NCI-H2171 treated with DMSO at 0.1 percent for 48 hours (cell line): ENCODE data around the gene GRIK2.

Experiments used
- DNase-seq: peaks from one replicate; lab custom pipeline; 2025; lab: John Stamatoyannopoulos, UW

GRIK2 gene

DNA sequence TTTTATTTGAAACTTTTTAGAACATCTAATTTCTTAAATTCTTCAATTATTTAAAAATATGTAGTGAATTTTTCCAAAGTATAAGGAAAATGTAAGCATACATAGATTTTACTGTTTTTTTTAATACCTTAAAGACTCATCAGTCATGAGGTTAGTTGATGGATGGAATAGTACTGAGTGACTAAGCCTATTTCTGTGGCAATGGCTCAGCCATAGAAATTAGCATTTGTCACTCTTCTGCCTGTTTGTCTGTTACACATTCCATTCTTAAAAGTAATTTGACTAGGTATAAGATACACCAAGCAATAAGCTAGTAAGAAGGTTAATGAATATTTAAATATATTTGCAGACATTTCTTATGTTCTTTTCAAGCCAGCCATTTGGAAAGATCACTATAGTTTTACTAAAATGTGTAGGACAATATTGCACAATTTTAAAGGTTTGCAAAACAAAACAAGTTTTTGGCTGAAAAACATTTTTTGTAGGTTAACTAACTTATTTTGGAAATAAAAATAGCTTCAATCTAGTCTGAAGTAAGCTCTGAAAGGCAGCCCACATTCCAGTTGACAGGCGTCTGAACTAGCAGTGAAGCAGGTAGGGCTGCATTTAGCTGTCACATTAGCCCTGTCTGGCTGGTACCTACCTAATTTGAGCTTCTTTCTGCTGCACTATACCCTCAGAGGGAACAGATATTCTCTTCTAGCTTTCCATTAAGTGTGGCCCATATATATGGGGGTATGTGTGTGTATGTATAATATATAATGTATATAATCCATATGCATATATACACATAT, 385.7 kb downstream of the GRIK2 start:
- no peak for DNase-seq

GRCh38 chr6:101783287-101783686, 389.8 kb downstream of the GRIK2 start:
- DNase-seq: no peak

GRCh38 chr6:101784094-101784493, 390.6 kb downstream of the GRIK2 start:
- no peak for DNase-seq

DNA sequence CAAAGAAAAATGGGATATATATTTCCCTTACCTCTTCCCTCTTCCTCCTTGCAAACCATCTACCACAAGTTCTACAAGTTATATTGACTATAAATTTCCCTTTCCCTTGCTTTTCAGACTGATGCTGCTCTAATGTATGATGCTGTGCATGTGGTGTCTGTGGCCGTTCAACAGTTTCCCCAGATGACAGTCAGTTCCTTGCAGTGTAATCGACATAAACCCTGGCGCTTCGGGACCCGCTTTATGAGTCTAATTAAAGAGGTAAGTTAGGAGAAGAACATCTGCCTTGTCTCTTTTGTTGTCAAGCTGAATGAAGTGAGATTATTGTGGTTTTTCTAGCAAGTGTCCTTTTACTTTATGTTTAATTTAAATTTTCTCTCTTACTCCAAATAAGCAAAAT, 406.0 kb downstream of the GRIK2 start:
- no peak for DNase-seq

DNA sequence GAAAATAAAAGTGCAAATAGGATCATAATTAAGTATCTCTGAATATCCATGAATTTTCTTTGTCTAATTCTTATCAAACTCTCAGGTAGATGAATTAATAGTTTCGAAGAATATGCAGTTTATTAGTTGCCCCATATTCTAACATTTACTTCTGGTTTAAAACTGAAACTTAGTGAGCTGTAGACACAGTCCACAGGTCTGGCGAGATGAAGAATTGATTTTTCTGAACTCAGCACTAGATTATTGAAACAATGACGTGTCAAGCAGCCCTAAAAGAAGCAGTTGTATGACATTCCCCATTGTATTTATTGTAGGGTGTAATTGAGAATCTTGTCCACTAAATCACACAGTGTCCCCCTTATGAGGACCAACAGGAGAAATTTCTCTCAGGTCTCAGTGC, 407.1 kb downstream of the GRIK2 start:
- DNase-seq: no peak

DNA sequence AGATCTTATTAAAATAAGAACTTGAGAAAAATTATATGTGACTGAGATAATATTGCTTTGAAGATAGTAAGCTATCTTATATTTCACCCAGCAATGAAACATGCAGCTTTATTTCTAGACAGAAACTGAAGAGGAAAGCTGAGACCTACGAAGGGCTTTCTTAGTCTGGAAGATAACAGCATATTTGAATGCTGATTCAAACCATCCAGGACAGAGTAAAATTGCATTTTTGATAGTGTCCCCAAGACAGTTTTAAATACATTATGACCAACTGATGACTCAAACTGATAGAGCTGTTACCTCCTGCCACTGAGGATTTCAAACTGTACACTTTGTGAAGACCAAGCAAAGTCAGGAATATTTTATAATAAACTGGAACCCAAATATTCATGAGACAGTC, 409.6 kb downstream of the GRIK2 start:
- DNase-seq: no peak

DNA sequence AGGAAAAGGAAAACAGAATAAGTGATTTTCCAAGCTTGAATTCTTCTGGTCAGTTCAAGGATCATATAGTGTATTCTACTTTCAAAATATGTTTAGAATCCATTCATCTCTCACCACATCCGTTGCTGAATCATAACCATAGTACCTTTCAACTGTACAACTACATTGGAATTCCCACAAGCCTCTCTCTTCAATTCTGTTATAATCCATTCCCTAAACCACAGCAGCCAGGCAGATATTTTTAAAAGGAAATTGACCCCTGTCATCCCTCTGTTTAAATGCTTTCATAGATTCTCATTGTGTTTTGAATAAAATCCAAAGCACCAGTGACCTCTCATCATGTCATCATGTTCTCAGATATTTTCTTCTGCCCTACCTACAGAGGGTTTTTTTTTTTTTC, 412.7 kb downstream of the GRIK2 start:
- no peak for DNase-seq

GRCh38 chr6:101811108-101811507, 417.6 kb downstream of the GRIK2 start:
- no peak for DNase-seq

DNA sequence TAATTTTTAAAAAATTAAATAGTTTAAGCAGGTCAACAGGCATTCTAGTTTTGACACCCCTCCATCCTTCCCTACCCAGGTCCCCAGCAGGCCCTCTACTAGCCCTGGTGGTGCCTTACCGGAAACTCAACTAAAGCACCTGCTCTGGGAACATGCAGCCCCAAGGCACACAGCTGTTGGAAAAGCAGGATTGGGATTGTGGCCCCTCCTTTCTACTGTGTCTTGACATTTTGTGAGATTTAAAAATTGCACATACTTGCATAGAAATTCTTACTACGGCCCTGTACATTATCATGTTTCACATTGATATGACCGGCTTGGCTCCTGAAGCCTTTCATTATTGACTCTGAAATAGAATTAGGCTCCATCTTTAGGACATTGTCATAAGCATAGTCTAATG, 423.2 kb downstream of the GRIK2 start:
- no peak for DNase-seq

- no peak for DNase-seq
These were observed 424.5 kb downstream of the GRIK2 start for GRCh38 chr6:101818051-101818450.

DNA sequence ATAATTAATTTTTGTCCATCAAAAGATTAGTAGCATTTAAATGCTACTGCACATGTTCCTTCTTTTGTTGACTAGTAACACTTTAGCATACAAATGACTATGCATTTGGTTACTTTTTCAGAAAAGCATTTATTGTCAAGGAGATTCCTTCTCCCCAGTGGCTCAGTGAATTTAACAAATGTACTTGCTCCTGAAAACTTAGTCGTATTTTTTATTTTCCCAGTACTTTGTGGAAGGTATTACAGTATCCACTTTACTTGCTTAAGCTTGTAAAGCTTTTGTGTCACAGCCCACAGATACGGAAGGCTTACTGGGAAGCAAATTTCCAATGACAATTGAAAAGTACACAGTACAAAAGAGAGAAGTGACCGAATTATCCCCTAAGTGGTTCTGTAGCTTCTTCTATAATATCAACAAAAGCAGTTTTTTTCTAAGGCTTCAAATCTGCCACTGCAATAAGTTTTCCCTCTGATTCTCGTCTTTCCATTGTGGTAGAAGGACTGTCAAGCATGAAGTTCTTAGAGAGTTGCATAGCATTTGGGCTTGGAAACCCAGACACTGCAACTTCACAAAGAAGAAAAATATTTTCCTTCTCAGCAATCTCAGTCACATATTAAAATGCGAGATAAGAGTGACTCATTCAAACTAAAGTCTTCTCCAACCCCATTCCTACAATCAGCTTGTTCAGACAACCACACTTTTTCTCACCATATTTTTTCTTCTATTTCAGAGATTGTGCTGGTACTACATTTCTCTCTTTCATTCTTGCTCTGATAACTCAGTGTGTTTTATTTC, 431.2 kb downstream of the GRIK2 start:
- DNase-seq: no peak

- no peak for DNase-seq
These were observed 432.8 kb downstream of the GRIK2 start for GRCh38 chr6:101826269-101826668.

- no peak for DNase-seq
These were observed 433.2 kb downstream of the GRIK2 start for GRCh38 chr6:101826678-101827077.

DNA sequence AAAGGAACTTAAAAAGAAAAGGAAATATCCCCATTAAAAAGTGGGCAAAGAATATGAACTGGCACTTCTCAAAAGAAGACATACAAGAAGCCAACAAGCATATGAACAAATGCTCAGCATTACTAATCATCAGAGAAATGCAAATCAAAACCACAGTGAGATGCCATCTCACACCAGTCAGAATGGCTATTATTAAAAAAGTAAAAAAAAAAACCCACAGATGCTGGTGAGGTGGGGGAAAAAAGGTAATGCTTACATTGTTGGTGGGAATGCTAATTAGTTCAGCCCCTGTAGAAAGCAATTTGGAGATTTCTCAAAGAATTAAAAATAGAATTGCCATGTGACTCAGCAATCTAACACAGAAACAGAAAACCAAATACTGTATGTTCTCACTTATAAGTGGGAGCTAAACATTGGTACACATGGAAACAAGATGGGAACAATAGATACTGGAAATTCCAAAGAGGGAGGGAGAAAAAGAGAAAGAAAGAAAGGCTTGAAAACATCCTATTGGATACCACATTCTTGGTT, 437.1 kb downstream of the GRIK2 start:
- DNase-seq: no peak

GRCh38 chr6:101832371-101832770, 438.9 kb downstream of the GRIK2 start:
- DNase-seq: peak; percentile 63

DNA sequence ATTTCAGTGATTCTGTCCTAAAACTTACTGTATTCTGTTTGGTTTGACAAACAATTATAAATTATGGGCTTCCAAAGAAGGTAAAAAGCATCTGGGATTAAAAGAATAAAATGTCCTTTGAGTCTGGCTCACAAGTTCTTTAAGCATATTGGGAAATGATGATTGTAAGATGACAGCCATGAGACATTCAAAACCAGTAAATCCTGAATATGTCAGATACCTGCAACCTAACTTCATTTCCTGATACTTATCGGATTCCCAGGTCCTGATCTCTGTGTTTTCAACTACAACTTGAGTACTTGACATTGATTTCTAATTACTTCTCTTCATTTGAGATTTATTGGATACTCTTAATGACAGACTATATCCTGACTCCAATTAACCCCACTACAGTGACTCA, 446.6 kb downstream of the GRIK2 start:
- DNase-seq: no peak

DNA sequence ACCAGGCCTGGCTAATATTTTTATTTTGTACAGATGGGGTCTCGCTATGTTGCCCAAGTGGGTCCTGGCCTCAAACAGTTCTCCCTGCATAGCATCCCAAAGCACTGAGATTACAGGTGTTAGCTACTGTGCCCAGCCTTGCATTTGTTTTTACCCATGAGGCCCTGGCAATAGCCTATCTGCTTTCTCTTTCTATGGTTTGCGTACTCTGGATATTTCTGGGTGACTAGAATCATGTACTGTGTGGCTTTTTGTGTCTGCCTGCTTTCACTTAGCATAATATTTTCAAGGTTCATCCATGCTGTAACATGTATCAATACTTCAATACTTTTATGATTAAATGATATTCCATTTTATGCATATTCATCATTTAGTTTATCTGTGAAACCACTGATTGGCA, 451.7 kb downstream of the GRIK2 start:
- no peak for DNase-seq

GRCh38 chr6:101845621-101846020, 452.1 kb downstream of the GRIK2 start:
- DNase-seq: no peak

- DNase-seq: no peak
These were observed 454.2 kb downstream of the GRIK2 start for GRCh38 chr6:101847690-101848089.

- DNase-seq: no peak
These were observed 458.4 kb downstream of the GRIK2 start for GRCh38 chr6:101851911-101852310.

GRCh38 chr6:101853231-101854085, 459.9 kb downstream of the GRIK2 start:
- DNase-seq: no peak

GRCh38 chr6:101876431-101876830, 482.9 kb downstream of the GRIK2 start:
- DNase-seq: no peak
